Measurements from ENCODE around the gene PAX5. TPM values are rescaled to one million over a fixed set of nuclear protein-coding genes. Genes with fewer than 3 reads are reported as not detected.
A peak's percentile ranks its signal among the peaks of the same experiment; 100 is the strongest.

Gene PAX5
- total and polyA plus RNA-seq, 2 donors (not counting 1 experiment from before 2014, with no cell fraction given): 196 to 275 TPM

GRCh38 chr9:36971935-36972488 lies 62.1 kb downstream of the PAX5 start:
- Histone ChIP-seq H3K9ac (ENCODE audit: low read length) (no peak overlapping the region), H3K4me3 (ENCODE audit: control extremely low read depth in 1 of 5, extremely low read depth in 1 of 5, insufficient read depth in 1 of 5, low read depth in 2 of 5, low read length in 4 of 5) (no peak overlapping the region), H3K27me3 (replicated peaks in 1 of 4; ENCODE audit: control extremely low read depth in 1 of 4, control insufficient read depth in 3 of 4, insufficient read depth in 4 of 4, low read length in 3 of 4) (no peaks in the 10 kb centered on the region), H3K4me2 (replicated peaks; ENCODE audit: low read depth, low read length, poor library complexity, severe bottlenecking) (no peak overlapping the region), H2AFZ (ENCODE audit: insufficient read depth, low read depth, low read length, poor library complexity, severe bottlenecking) (no peak overlapping the region), H4K20me1 (ENCODE audit: control insufficient read depth, insufficient read depth, low read length, poor library complexity, severe bottlenecking) (peaks cover 95% of the 10 kb centered on the region), H3K36me3 (replicated peaks in 1 of 2; ENCODE audit: control extremely low read depth in 1 of 2, control insufficient read depth in 1 of 2, extremely low read depth in 1 of 2, insufficient read depth in 2 of 2, low read length in 1 of 2) (peaks cover 0 to 65% of the 10 kb centered on the region in 2 experiments), H3K27ac (ENCODE audit: low read length in 2 of 2) (peak overlapping the region in 1 of 2 donors; percentile 68), H3K79me2 (ENCODE audit: control insufficient read depth, insufficient read depth, low read length) (peaks cover 100% of the 10 kb centered on the region), H3K9me3 (ENCODE audit: control extremely low read depth in 1 of 3, control insufficient read depth in 2 of 3, insufficient read depth in 1 of 3, low read length in 2 of 3) (no peaks in the 10 kb centered on the region), H3K4me1 (ENCODE audit: control insufficient read depth in 2 of 2, insufficient read depth in 2 of 2, low read length in 2 of 2) (peaks cover 31 to 69% of the 10 kb centered on the region in 2 donors)
- H3K27me3 Mint-ChIP-seq: no peaks in the 10 kb centered on the region
- ATAC-seq (ENCODE audit: low read depth): no peak
- POLR2A ChIA-PET: interaction anchor here (0.5 to 0.9 kb wide), 2 partner anchors 12 to 93 kb away, joined by 4 to 5 read pairs; no protein-coding TSS in a partner anchor
- peak overlapping the region; percentile 85 for H3K27ac Mint-ChIP-seq
- no peak overlapping the region for H3K4me3 Mint-ChIP-seq
- intact Hi-C loops (cut with micrococcal nuclease): loop anchor here (5.0 kb wide), 1 partner anchor 50 kb away; no protein-coding TSS in a partner anchor
- no peak for TF ChIP-seq CTCF (IDR thresholded peaks at IDR 0.05)
- TF ChIP-seq EZH2 (IDR thresholded peaks at IDR 0.05; ENCODE audit: borderline replicate concordance, insufficient read depth, low read depth, low read length, poor library complexity, severe bottlenecking): no peak
- WGBS (ENCODE audit: insufficient coverage): 90% methylated on average over 2 of the region's 4 CpGs
- H3K9me3 Mint-ChIP-seq (ENCODE audit: insufficient read depth): no peaks in the 10 kb centered on the region
- DNase-seq: no peak
- CTCF ChIA-PET: interaction anchor here (0.7 to 1.9 kb wide), 4 partner anchors 8 to 106 kb away, joined by 3 to 8 read pairs (median 4); no protein-coding TSS in a partner anchor
- H3K4me1 Mint-ChIP-seq: peaks cover 76% of the 10 kb centered on the region

All from B cell (primary cell).